HepG2 (cell line): ENCODE results near the gene TBC1D5. TPM values are rescaled to one million over a fixed set of nuclear protein-coding genes. Genes with fewer than 3 reads are reported as not detected.

ENCODE experiments used
- ATAC-seq: fragments of 200-7000 bp; cut with Tn5 transposase; 3 replicates; pipeline ENCODE4 v1.9.1; 2020; ENCODE audit warnings: mild to moderate bottlenecking, moderate library complexity
- BruUV-seq: library from RNA; stranded (reverse); fragments of 400-500 nt; replicated peaks from 2 replicates; lab custom pipeline; 2021; lab: Mats Ljungman, UMichigan
- CTCF ChIA-PET: fragments of 300-600 bp; formaldehyde crosslinking; extraction: SDS; loops from one replicate; lab custom pipeline; 2021; ENCODE audit warnings: low total read pairs, inconsistent platforms, low intra/inter-chr PET ratio; lab: Yijun Ruan, JAX
- POLR2A ChIA-PET: fragments of 350-600 bp; sonication (Branson Sonifier 250); formaldehyde crosslinking; loops from one replicate; lab custom pipeline; 2020; ENCODE audit warnings: antibody characterized with exemption, inconsistent platforms; lab: Yijun Ruan, JAX
- DNase-seq: peaks from one replicate; pipeline ENCODE4 v3.0.0-alpha.2; 2015; ENCODE audit warnings: low spot score
- FAIRE-seq: peaks from 3 replicates; lab custom pipeline; 2011; peaks lifted over from hg19 to GRCh38; lab: Jason Lieb, UNC
- H2AFZ ChIP-seq: one replicate; pipeline ENCODE4 v1.6.1; 2011; ENCODE audit warnings: low read length, inconsistent platforms
- H3K27ac ChIP-seq: fragments of 300-600 bp; 3 replicates; pipeline ENCODE4 v1.8.0; 2011; ENCODE audit warnings: mixed run types, mild to moderate bottlenecking, mixed read lengths, low read length, inconsistent platforms; ENCODE audit not compliant: insufficient read depth; ENCODE audit errors: extremely low read length
- H3K27me3 ChIP-seq, 2 experiments: fragments of 200-600 bp in 1 of 2; 2 replicates in 1 of 2; 3 replicates in 1 of 2; pipeline versions ENCODE4 v1.6.0 to v1.8.0; 2011; ENCODE audit warnings: low read length in 2 of 2, mild to moderate bottlenecking in 2 of 2, moderate library complexity in 2 of 2, inconsistent platforms in 1 of 2; ENCODE audit not compliant: insufficient read depth in 2 of 2, control insufficient read depth in 1 of 2
- H3K36me3 ChIP-seq, 2 experiments: fragments of 200-600 bp in 1 of 2; replicated peaks in 1 of 2; 2 replicates in 1 of 2; 3 replicates in 1 of 2; pipeline versions ENCODE4 v1.5.1 to v1.8.0; 2011; ENCODE audit warnings: low read length in 2 of 2, inconsistent platforms in 1 of 2; ENCODE audit not compliant: insufficient read depth in 2 of 2, control insufficient read depth in 1 of 2
- H3K4me1 ChIP-seq: 2 replicates; pipeline ENCODE4 v1.5.1; 2012; ENCODE audit warnings: low read length, inconsistent platforms; ENCODE audit not compliant: insufficient read depth
- H3K4me2 ChIP-seq: 2 replicates; pipeline ENCODE4 v1.6.0; 2011; ENCODE audit warnings: low read depth, low read length, inconsistent platforms
- H3K4me3 ChIP-seq, 3 experiments: fragments of 200-600 bp in 1 of 3; sonication (generic), shearing (Covaris generic) in 1 of 3; replicated peaks in 1 of 3; 2 replicates each; pipeline ENCODE4 v1.5.1; 2011 to 2016; ENCODE audit warnings: low read length in 3 of 3, inconsistent platforms in 2 of 3, low read depth in 2 of 3, mild to moderate bottlenecking in 2 of 3, control low read depth in 1 of 3, mixed read lengths in 1 of 3; ENCODE audit not compliant: insufficient read depth in 1 of 3
- H3K79me2 ChIP-seq: one replicate; pipeline ENCODE4 v1.6.1; 2011; ENCODE audit warnings: low read length, inconsistent platforms; ENCODE audit not compliant: insufficient read depth
- H3K9ac ChIP-seq: 2 replicates; pipeline ENCODE4 v1.6.0; 2011; ENCODE audit warnings: mild to moderate bottlenecking, low read depth, low read length, inconsistent platforms; ENCODE audit not compliant: insufficient read depth
- H3K9me3 ChIP-seq: 2 replicates; pipeline ENCODE4 v1.5.1; 2012; ENCODE audit warnings: mild to moderate bottlenecking, low read length
- H4K20me1 ChIP-seq: 2 replicates; pipeline ENCODE4 v1.6.0; 2011; ENCODE audit warnings: inconsistent platforms, mild to moderate bottlenecking, low read length, moderate library complexity; ENCODE audit not compliant: insufficient read depth
- ARNT2 ChIP-seq: sonication (generic); formaldehyde crosslinking; IDR thresholded peaks from 2 replicates; pipeline ENCODE4 v1.8.0; 2022; ENCODE audit warnings: mild to moderate bottlenecking, low read depth, missing genetic modification reagents, moderate library complexity
- DMTF1 ChIP-seq: sonication (generic); formaldehyde crosslinking; IDR thresholded peaks from 2 replicates; pipeline ENCODE4 v1.4.0; 2020; ENCODE audit warnings: mild to moderate bottlenecking, missing genetic modification reagents
- HNF1B ChIP-seq: sonication (generic); formaldehyde crosslinking; IDR thresholded peaks from 2 replicates; pipeline ENCODE4 v1.5.1; 2020; ENCODE audit warnings: mild to moderate bottlenecking, moderate library complexity, missing genetic modification reagents
- KDM1A ChIP-seq: IDR thresholded peaks from 2 replicates; pipeline ENCODE4 v1.6.1; 2016; ENCODE audit warnings: missing compliant biosample characterization
- MAZ ChIP-seq, 2 experiments: sonication (generic) in 1 of 2; formaldehyde crosslinking in 1 of 2; IDR thresholded peaks; 2 replicates each; pipeline versions ENCODE4 v1.5.0 to v1.6.1; 2012 to 2020; ENCODE audit warnings: low read depth in 2 of 2, mild to moderate bottlenecking in 2 of 2, borderline replicate concordance in 1 of 2, improper control_type of control experiment in 1 of 2, low read length in 1 of 2, missing genetic modification reagents in 1 of 2, moderate library complexity in 1 of 2
- MEF2D ChIP-seq: sonication (generic); formaldehyde crosslinking; IDR thresholded peaks from 2 replicates; pipeline ENCODE4 v1.5.1; 2020; ENCODE audit warnings: mild to moderate bottlenecking, missing genetic modification reagents
- NR1H2 ChIP-seq: sonication (generic); formaldehyde crosslinking; IDR thresholded peaks from 2 replicates; pipeline ENCODE4 v1.8.1; 2022; ENCODE audit warnings: low read depth, missing genetic modification reagents, borderline replicate concordance
- SMYD3 ChIP-seq: sonication (generic); formaldehyde crosslinking; IDR thresholded peaks from 2 replicates; pipeline ENCODE4 v1.8.1; 2023; ENCODE audit warnings: mild to moderate bottlenecking, missing genetic modification reagents
- TP53 ChIP-seq: sonication (generic); formaldehyde crosslinking; conservative IDR thresholded peaks from 2 replicates; pipeline ENCODE4 v1.4.0; 2020; ENCODE audit warnings: missing genetic modification reagents
- ZNF318 ChIP-seq: sonication (generic); formaldehyde crosslinking; IDR thresholded peaks from 2 replicates; pipeline ENCODE4 v1.4.0; 2020; ENCODE audit warnings: mild to moderate bottlenecking, missing genetic modification reagents
- ZNF720 ChIP-seq: sonication (generic); formaldehyde crosslinking; IDR thresholded peaks from 2 replicates; pipeline ENCODE4 v1.4.0; 2020; ENCODE audit warnings: missing genetic modification reagents
- WGBS: methylation state at CpG from one replicate; pipeline ENCODE4 v1.1.6; 2017; ENCODE audit warnings: low lambda C conversion rate; 5-methylcytosine and 5-hydroxymethylcytosine counted together
- in situ Hi-C: cut with HindIII; loops from 2 replicates; pipeline ENCODE4 v1.10.0; 2017; ENCODE audit warnings: low pct_unique_long_range_greater_than_20kb; ENCODE audit not compliant: extremely low pct_ligation_motif_present
- intact Hi-C: fragments of 100-400 bp; cut with micrococcal nuclease; formaldehyde crosslinking; loops from one replicate; pipeline ENCODE4 v1.10.0; 2022; ENCODE audit not compliant: unreplicated experiment
- polyA plus RNA-seq, 8 experiments: library from polyadenylated mRNA; depleted of rRNA in 3 of 8; stranded (reverse) in 7 of 8; unstranded in 1 of 8; fragments of >200 nt; fragmentation: Illumina TruSeq in 4 of 8; extraction: Trizol in 4 of 8; gene quantifications; 2 replicates each; pipeline versions ENCODE4 v1.2.1 to v1.2.3, GENCODE V29; 2011 to 2016; ENCODE audit warnings: low read depth in 4 of 8, missing spikeins in 1 of 8, mixed read lengths in 1 of 8; ENCODE audit not compliant: insufficient read depth in 1 of 8
- total RNA-seq, 5 experiments: library from RNA; depleted of rRNA; stranded (reverse); fragments of >200 nt; fragmentation: Illumina TruSeq; extraction: Trizol; gene quantifications; 2 replicates each; pipeline ENCODE4 v1.2.3, GENCODE V29; 2016; ENCODE audit warnings: low read depth in 1 of 5

TBC1D5 gene
- total and polyA plus RNA-seq, 2 of the 13 experiments (the other 11 are each of a cell fraction or from before 2014, with no cell fraction given), result 19.2 to 33.3 TPM

DNA sequence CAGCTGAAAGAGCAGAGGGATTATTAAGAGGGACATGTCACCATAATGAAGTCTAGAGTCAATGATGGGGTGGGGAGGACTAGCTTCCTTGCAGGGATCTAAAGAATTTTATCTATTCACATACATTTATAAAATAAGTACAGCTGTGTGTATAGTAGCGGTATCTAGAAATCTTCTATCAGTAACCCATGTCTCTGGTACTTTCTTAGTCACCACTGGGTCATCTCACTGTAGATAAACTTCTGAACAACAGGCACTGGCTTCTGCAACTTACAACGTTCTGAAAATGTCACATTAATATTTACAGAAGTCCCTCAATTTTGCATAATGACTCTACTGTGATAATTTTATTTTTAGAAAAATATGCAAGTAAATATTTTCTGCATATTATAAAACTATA lies 401.7 kb downstream of the TBC1D5 start (continued):
- no peak for TF ChIP-seq MAZ (IDR thresholded peaks at IDR 0.05; ENCODE audit: borderline replicate concordance, low read depth, low read length)
- TF ChIP-seq MAZ (CRISPR knock-in tag; IDR thresholded peaks at IDR 0.05; ENCODE audit: low read depth), result no peak

GRCh38 chr3:17340261-17340660 lies 402.2 kb downstream of the TBC1D5 start:
- Histone ChIP-seq H3K4me2 (no peak overlapping the region), H3K27me3 (no peaks in the 10 kb centered on the region), H3K9ac (no peak overlapping the region), H3K79me2 (no peaks in the 10 kb centered on the region), H3K4me1 (no peaks in the 10 kb centered on the region), H2AFZ (no peak overlapping the region), H3K27ac (no peak overlapping the region), H3K9me3 (no peaks in the 10 kb centered on the region), H4K20me1 (no peaks in the 10 kb centered on the region), H3K36me3 (no peaks in the 10 kb centered on the region; a peak in 1 of 5 replicates), H3K4me3 (no peak overlapping the region)
- DNase-seq (no peak), FAIRE-seq (no peak), ATAC-seq (no peak)
- intact Hi-C loops (no loop called here), in situ Hi-C loops (no loop called here)
- 86% methylated on average over 1 of the region's 1 CpG for WGBS
- no TSS peak for BruUV-seq
- ChIA-PET CTCF (no interaction called here), POLR2A (no interaction called here)
- TF ChIP-seq MEF2D (no peak), TP53 (CRISPR knock-in tag) (no peak), ZNF318 (CRISPR knock-in tag) (no peak), DMTF1 (no peak), ARNT2 (CRISPR knock-in tag) (no peak), NR1H2 (CRISPR knock-in tag) (no peak), KDM1A (CRISPR knock-in tag) (no peak), HNF1B (CRISPR knock-in tag) (no peak), ZNF720 (CRISPR knock-in tag) (no peak), SMYD3 (no peak)
